ENCODE data around the gene TAOK2. TPM values are rescaled to one million over a fixed set of nuclear protein-coding genes. Genes with fewer than 3 reads are reported as not detected.

Gene TAOK2
- total and polyA plus RNA-seq, 2 of the 13 experiments (the other 11 are each of a cell fraction or from before 2014, with no cell fraction given): 17.4 to 43.2 TPM

DNA sequence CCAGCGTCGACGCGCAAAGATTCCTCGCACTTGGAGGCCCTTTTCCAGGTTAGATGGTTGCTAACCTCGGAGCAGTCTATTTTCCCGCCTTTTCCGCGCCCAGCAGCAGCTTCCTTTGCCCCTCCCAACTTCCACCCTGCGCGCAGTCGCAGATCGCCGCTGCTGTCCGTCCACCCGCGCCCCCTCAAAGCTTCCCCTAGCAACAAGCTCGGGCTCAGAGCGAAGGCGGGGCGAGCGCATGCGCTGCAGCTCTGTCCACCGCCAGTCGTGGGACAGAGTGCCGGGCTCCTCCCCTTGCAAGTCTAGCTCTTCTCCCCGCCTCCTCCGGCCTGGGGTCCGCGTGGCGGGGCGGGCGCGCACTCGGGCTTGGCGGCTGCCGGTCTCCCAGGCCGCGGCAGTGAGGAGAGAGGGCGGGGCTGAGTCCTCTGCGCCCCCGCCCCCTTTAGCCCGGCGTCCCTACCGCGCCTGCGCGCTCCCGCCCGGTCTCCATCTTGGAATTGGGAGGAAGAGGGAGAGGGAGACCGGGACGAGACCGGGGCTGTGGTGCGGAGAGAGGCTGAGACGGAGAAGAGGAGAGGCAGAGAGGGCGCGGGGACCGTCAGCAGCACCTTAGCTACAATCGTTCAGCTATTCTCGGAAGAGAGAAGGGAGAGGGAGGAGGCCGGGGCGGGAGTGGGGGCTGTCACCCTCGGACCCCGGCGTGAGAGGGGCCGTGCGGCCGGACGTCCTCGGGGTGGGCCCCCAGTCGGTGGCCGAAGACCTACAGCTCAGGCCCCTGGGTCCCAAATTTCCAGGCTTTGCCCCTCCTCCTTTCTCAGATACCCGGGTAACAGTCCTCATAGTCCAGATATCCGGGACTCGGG, at the start of gene TAOK2 (continued):
- peak; percentile 98; the same call in 1 of the 2 replicates for TF ChIP-seq NFKB2 (CRISPR knock-in tag; IDR thresholded peaks at IDR 0.05; ENCODE audit: borderline replicate concordance)
- no peak for TF ChIP-seq GPN1 (CRISPR knock-in tag; IDR thresholded peaks at IDR 0.05; ENCODE audit: borderline replicate concordance)
- peak; percentile 85 for TF ChIP-seq SKIL (CRISPR knock-in tag; IDR thresholded peaks at IDR 0.05; ENCODE audit: borderline replicate concordance)
- peak; percentile 72 for TF ChIP-seq SOX5 (CRISPR knock-in tag; IDR thresholded peaks at IDR 0.05; ENCODE audit: borderline replicate concordance)
- no peak for TF ChIP-seq AFF4 (CRISPR knock-in tag; IDR thresholded peaks at IDR 0.05)
- peak; percentile 64; the same call in 1 of the 2 replicates for TF ChIP-seq ZNF329 (CRISPR knock-in tag; IDR thresholded peaks at IDR 0.05; ENCODE audit: low read depth)
- TF ChIP-seq SP5 (CRISPR knock-in tag; IDR thresholded peaks at IDR 0.05; ENCODE audit: borderline replicate concordance, low read depth): peak; percentile 96
- peak; percentile 53; the same call in 1 of the 2 replicates for TF ChIP-seq RARG (CRISPR knock-in tag; IDR thresholded peaks at IDR 0.05; ENCODE audit: low read depth)
- 0 out of 2 replicates have a peak, but pooled peaks have one; percentile 31 for TF ChIP-seq ZNF784 (CRISPR knock-in tag; IDR thresholded peaks at IDR 0.05; ENCODE audit: borderline replicate concordance)
- peak; percentile 86 for TF ChIP-seq YEATS2 (CRISPR knock-in tag; IDR thresholded peaks at IDR 0.05; ENCODE audit: borderline replicate concordance)
- TF ChIP-seq ZNF766 (CRISPR knock-in tag; IDR thresholded peaks at IDR 0.05; ENCODE audit: borderline replicate concordance): peak; percentile 79; the same call in 1 of the 2 replicates
- TF ChIP-seq KAT7 (CRISPR knock-in tag; IDR thresholded peaks at IDR 0.05; ENCODE audit: borderline replicate concordance): peak; percentile 90; the same call in 1 of the 2 replicates
- TF ChIP-seq ZNF572 (CRISPR knock-in tag; IDR thresholded peaks at IDR 0.05): peak; percentile 52; the same call in 1 of the 2 replicates
- 0 out of 2 replicates have a peak, but pooled peaks have one; percentile 27 for TF ChIP-seq ELF1 (CRISPR knock-in tag; IDR thresholded peaks at IDR 0.05)
- TF ChIP-seq ZNF276 (CRISPR knock-in tag; IDR thresholded peaks at IDR 0.05; ENCODE audit: low read depth): peak; percentile 76; the same call in 1 of the 2 replicates
- TF ChIP-seq KMT2B (CRISPR knock-in tag; IDR thresholded peaks at IDR 0.05): peak; percentile 43
- peak; percentile 61; the same call in 1 of the 2 replicates for TF ChIP-seq ZNF788 (CRISPR knock-in tag; IDR thresholded peaks at IDR 0.05; ENCODE audit: borderline replicate concordance)
- TF ChIP-seq ZNF550 (CRISPR knock-in tag; IDR thresholded peaks at IDR 0.05; ENCODE audit: borderline replicate concordance): no peak; the same call in 1 of the 2 replicates
- peak; percentile 79 for TF ChIP-seq MEF2D (CRISPR knock-in tag; IDR thresholded peaks at IDR 0.05)
- no peak for TF ChIP-seq NR1H2 (CRISPR knock-in tag; IDR thresholded peaks at IDR 0.05; ENCODE audit: borderline replicate concordance, low read depth)

Measured in HepG2 (cell line).